ENCODE data around the gene CXCL9. TPM values are rescaled to one million over a fixed set of nuclear protein-coding genes. Genes with fewer than 3 reads are reported as not detected.
A peak's percentile ranks its signal among the peaks of the same experiment; 100 is the strongest.
"Not testable (repeated sequence)": the region's sequence is repeated elsewhere in the genome, so short reads cannot be mapped to it uniquely, and the experiment has no call there.

Gene CXCL9
- total RNA-seq, 1 donor from 2014 or later, result 0.10 TPM

GRCh38 chr4:75980576-75980975 is 26.7 kb downstream of the CXCL9 start:
- no peaks in the 10 kb centered on the region for H3K9me3 Mint-ChIP-seq
- H3K27me3 Mint-ChIP-seq (ENCODE audit: insufficient read depth), result no peaks in the 10 kb centered on the region
- peaks cover 30% of the 10 kb centered on the region for H3K36me3 Mint-ChIP-seq (ENCODE audit: low read depth)
- peaks cover 2% of the 10 kb centered on the region for H3K4me1 Mint-ChIP-seq (ENCODE audit: low read depth)
- DNase-seq (ENCODE audit: low spot score), result no peak
- intact Hi-C loops (cut with micrococcal nuclease), result no loop called here
- H3K27ac Mint-ChIP-seq, result no peak overlapping the region
- no peak overlapping the region for H3K4me3 Mint-ChIP-seq

GRCh38 chr4:75976177-75976576 is 31.1 kb downstream of the CXCL9 start:
- peaks cover 5% of the 10 kb centered on the region for H3K4me1 Mint-ChIP-seq (ENCODE audit: low read depth)
- no peaks in the 10 kb centered on the region for H3K27me3 Mint-ChIP-seq (ENCODE audit: insufficient read depth)
- no peak overlapping the region for H3K27ac Mint-ChIP-seq
- intact Hi-C loops (cut with micrococcal nuclease), result no loop called here
- H3K4me3 Mint-ChIP-seq, result no peak overlapping the region
- H3K9me3 Mint-ChIP-seq, result no peaks in the 10 kb centered on the region
- DNase-seq (ENCODE audit: low spot score), result no peak
- peaks cover 44% of the 10 kb centered on the region for H3K36me3 Mint-ChIP-seq (ENCODE audit: low read depth)

- no peaks in the 10 kb centered on the region for H3K27me3 Mint-ChIP-seq (ENCODE audit: insufficient read depth)
- no peak for DNase-seq (ENCODE audit: low spot score)
- no peak overlapping the region for H3K4me3 Mint-ChIP-seq
- peaks cover 5% of the 10 kb centered on the region for H3K4me1 Mint-ChIP-seq (ENCODE audit: low read depth)
- H3K9me3 Mint-ChIP-seq, result no peaks in the 10 kb centered on the region
- H3K36me3 Mint-ChIP-seq (ENCODE audit: low read depth), result peaks cover 63% of the 10 kb centered on the region
- intact Hi-C loops (cut with micrococcal nuclease), result no loop called here
- H3K27ac Mint-ChIP-seq, result no peak overlapping the region
Measured at GRCh38 chr4:75973766-75974165, 33.5 kb downstream of the CXCL9 start.

GRCh38 chr4:75968084-75968483 is 39.2 kb downstream of the CXCL9 start:
- Mint-ChIP-seq H3K27me3 (ENCODE audit: insufficient read depth) (no peaks in the 10 kb centered on the region), H3K4me3 (no peak overlapping the region), H3K27ac (no peak overlapping the region), H3K9me3 (peaks cover 4% of the 10 kb centered on the region), H3K4me1 (ENCODE audit: low read depth) (peaks cover 6% of the 10 kb centered on the region), H3K36me3 (ENCODE audit: low read depth) (peaks cover 82% of the 10 kb centered on the region)
- DNase-seq (ENCODE audit: low spot score), result no peak
- intact Hi-C loops (cut with micrococcal nuclease), result no loop called here

- intact Hi-C loops (cut with micrococcal nuclease), result no loop called here
- DNase-seq (ENCODE audit: low spot score), result no peak
- no peak overlapping the region for H3K27ac Mint-ChIP-seq
- H3K9me3 Mint-ChIP-seq, result peaks cover 4% of the 10 kb centered on the region
- H3K4me1 Mint-ChIP-seq (ENCODE audit: low read depth), result peaks cover 6% of the 10 kb centered on the region
- H3K4me3 Mint-ChIP-seq, result no peak overlapping the region
- H3K36me3 Mint-ChIP-seq (ENCODE audit: low read depth), result peaks cover 79% of the 10 kb centered on the region
- H3K27me3 Mint-ChIP-seq (ENCODE audit: insufficient read depth), result no peaks in the 10 kb centered on the region
Measured at GRCh38 chr4:75963558-75963957, 43.8 kb downstream of the CXCL9 start.

- H3K9me3 Mint-ChIP-seq; H3K27ac Mint-ChIP-seq; DNase-seq (ENCODE audit: low spot score); H3K4me1 Mint-ChIP-seq (ENCODE audit: low read depth); H3K4me3 Mint-ChIP-seq; intact Hi-C loops (cut with micrococcal nuclease); H3K27me3 Mint-ChIP-seq (ENCODE audit: insufficient read depth): not testable (repeated sequence)
- peaks cover 82% of the 10 kb centered on the region for H3K36me3 Mint-ChIP-seq (ENCODE audit: low read depth)
Measured at GRCh38 chr4:75962072-75962471, 45.2 kb downstream of the CXCL9 start.

GRCh38 chr4:75958546-75958945 is 48.8 kb downstream of the CXCL9 start:
- intact Hi-C loops (cut with micrococcal nuclease); H3K4me1 Mint-ChIP-seq (ENCODE audit: low read depth); H3K27me3 Mint-ChIP-seq (ENCODE audit: insufficient read depth); DNase-seq (ENCODE audit: low spot score); H3K27ac Mint-ChIP-seq; H3K9me3 Mint-ChIP-seq; H3K4me3 Mint-ChIP-seq: not testable (repeated sequence)
- peaks cover 75% of the 10 kb centered on the region for H3K36me3 Mint-ChIP-seq (ENCODE audit: low read depth)

- H3K27me3 Mint-ChIP-seq (ENCODE audit: insufficient read depth); H3K27ac Mint-ChIP-seq; H3K9me3 Mint-ChIP-seq; DNase-seq (ENCODE audit: low spot score); intact Hi-C loops (cut with micrococcal nuclease); H3K4me3 Mint-ChIP-seq: not testable (repeated sequence)
- Mint-ChIP-seq H3K36me3 (ENCODE audit: low read depth) (peaks cover 59% of the 10 kb centered on the region), H3K4me1 (ENCODE audit: low read depth) (peaks cover 12% of the 10 kb centered on the region)
Measured at GRCh38 chr4:75954811-75955210, 52.5 kb downstream of the CXCL9 start.

GRCh38 chr4:75953509-75953908 is 53.8 kb downstream of the CXCL9 start:
- Mint-ChIP-seq H3K4me3 (no peak overlapping the region), H3K27ac (peak overlapping the region; percentile 49), H3K36me3 (ENCODE audit: low read depth) (peaks cover 63% of the 10 kb centered on the region), H3K9me3 (no peaks in the 10 kb centered on the region), H3K27me3 (ENCODE audit: insufficient read depth) (no peaks in the 10 kb centered on the region), H3K4me1 (ENCODE audit: low read depth) (peaks cover 12% of the 10 kb centered on the region)
- intact Hi-C loops (cut with micrococcal nuclease), result no loop called here
- no peak for DNase-seq (ENCODE audit: low spot score)

Other genes starting within 250 kb of the CXCL9 start
- gene PPEF2, start 105.1 kb downstream of the CXCL9 start, total RNA-seq, result not detected in 2 replicates
- 31.3 and 31.8 TPM in 2 replicates for gene NAAA, start 66.5 kb downstream of the CXCL9 start, total RNA-seq
- 69.9 and 72.7 TPM in 2 replicates for gene SDAD1, start 16.6 kb downstream of the CXCL9 start, total RNA-seq
- gene CXCL10, start 16.0 kb upstream of the CXCL9 start, total RNA-seq, result 6.5 and 6.6 TPM in 2 replicates
- gene CXCL11, start 28.6 kb upstream of the CXCL9 start, total RNA-seq, result not detected in 2 replicates
- gene ART3, start 67.2 kb upstream of the CXCL9 start, total RNA-seq, result 0.47 and 0.49 TPM in 2 replicates
- 70.6 and 75.1 TPM in 2 replicates for gene NUP54, start 140.9 kb upstream of the CXCL9 start, total RNA-seq
- 1.3 and 1.4 TPM in 2 replicates for gene SCARB2, start 206.3 kb upstream of the CXCL9 start, total RNA-seq
- gene FAM47E, start 244.2 kb upstream of the CXCL9 start, total RNA-seq, result not detected in 2 replicates